CD4-positive, alpha-beta T cell treated with Interleukin-10 for 1 hour (primary cell): ENCODE results near the gene NHP2.
"Not testable (repeated sequence)": the region's sequence is repeated elsewhere in the genome, so short reads cannot be mapped to it uniquely, and the experiment has no call there.

Experiments used
- DNase-seq: peaks from one replicate; pipeline ENCODE4 v3.0.0-alpha.2; 2020

The NHP2 gene

DNA sequence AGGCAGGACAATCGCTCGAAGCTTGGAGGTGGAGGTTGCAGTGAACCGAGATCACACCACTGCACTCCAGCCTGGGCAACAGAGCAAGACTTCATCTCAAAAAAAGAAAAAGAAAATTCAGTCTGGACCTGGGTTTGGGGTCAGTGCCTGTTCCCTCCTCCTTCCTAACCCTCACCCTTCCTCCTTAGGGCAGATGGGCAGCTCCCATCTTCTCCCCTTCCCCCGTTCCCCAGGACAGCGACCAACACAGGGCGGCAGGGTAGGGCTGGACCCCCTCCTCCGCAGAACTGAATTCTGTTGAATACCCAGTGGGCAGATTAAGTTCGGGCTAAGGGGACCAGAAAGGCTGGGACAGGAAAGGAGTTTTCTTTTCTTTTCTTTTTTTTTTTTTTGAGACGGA, 24.4 kb downstream of the NHP2 start:
- DNase-seq: no peak

- DNase-seq: not testable (repeated sequence)
Measured at GRCh38 chr5:178127300-178128009, 26.2 kb downstream of the NHP2 start.

GRCh38 chr5:178126556-178126955, 27.1 kb downstream of the NHP2 start:
- no peak for DNase-seq

DNA sequence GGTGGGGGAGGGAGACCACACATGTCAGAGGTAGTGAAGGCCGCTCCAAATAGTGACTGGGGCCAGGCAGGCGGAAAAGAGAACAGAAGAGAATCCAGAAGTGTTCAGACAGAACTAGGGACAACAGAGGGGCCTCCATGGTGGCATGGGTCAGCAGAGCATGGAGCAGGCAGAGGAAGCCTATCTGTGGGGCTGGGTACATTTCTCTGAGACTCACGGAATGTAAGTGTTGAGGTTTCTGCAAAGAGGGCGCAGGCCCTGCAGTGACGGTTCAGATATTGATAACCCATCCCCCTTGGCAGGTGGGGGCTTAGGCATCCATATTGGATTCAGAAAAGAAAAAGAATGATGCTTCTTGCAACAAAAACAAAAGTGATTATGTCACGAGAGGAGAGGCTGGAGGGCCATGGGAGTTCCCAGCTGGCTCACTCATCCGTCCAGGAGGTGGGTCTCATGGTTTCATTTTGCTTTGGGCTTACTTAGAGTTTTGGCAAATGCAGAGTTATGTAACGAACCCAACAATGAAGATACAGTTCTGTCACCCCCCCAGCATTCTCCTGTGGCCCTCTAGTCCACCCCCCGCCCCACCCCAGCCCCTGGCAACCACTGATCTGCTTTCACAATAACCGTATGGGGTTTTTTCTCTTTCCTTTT, 28.3 kb downstream of the NHP2 start:
- no peak for DNase-seq

- DNase-seq: no peak
Measured at GRCh38 chr5:178123966-178124925, 29.4 kb downstream of the NHP2 start.

DNA sequence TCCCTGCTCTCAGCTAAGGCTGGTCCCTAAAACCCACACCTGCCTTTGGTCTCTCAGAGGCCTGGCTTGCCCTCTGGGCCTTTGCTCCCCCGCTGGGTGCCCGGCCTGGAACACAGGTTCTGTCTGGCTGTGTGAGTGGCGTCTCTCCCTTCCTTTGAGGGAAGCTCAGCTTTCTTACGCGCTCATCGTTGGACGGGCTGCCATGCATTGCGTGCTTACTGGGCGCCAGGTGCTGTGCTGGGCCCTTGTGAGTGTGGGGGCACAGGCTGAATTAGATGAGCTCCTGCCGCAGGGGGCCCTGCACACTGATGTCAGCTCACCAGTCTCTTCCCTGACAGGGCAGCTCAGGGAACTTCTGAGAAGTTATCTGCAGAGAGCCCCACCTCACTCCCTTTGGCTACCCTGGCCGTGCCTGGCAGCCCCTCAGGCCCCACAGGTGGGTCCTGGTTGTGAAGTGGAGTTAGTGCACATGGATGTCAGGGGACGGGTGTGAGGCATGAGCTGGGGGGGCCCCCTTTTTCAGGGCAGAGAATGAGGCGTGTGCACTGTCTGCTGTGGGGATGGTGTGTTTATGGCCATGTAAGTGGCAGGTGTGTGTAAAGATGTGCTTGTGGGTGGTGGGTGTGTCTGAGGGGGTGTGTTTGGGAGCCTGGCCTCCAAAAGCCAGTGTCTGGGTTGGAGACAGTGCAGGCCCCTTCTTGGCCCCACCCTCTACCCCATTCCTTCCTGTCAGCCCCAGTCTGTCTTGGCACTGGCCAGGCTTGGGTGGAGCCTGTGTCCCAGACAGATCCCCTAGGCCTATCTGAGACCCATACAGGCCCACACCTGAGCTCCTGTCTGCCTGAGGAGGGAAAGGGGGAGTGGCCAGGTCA, 30.4 kb downstream of the NHP2 start:
- no peak for DNase-seq

GRCh38 chr5:178122346-178122745, 31.3 kb downstream of the NHP2 start:
- no peak for DNase-seq

- no peak for DNase-seq
Measured at GRCh38 chr5:178121391-178122276, 32.1 kb downstream of the NHP2 start.

DNA sequence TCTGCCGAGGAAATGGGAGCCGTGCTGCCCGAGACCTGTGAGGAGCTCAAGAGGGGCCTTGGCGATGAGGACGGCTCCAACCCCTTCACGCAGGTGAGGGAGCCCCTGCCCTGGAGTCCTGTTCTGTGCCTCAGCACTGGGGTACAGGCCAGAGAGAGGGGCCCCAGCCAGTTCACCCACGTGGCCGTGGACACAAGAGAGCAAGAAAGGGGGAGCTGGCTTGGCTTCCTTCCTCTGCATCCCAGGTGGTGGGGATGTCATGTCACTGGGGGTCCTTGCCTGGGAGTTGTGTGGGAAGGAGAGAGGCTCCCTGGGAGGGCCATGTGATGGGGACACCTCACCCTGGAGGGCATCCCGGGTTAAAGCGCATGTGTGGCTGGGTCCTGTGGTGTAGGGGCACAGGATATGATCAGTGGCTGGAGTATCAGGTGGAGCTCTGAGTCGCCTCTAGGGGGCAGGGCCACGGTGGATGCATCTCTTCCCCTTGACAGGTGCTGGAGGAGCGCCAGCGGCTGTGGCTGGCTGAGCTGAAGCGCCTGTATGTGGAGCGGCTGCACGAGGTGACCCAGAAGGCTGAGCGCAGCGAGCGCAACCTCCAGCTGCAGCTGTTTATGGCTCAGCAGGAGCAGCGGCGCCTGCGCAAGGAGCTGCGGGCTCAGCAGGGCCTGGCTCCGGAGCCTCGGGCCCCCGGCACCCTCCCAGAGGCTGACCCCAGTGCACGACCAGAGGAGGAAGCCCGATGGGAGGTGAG, 32.9 kb downstream of the NHP2 start:
- DNase-seq: peak; percentile 85

GRCh38 chr5:178119915-178120606, 33.6 kb downstream of the NHP2 start:
- no peak for DNase-seq

DNA sequence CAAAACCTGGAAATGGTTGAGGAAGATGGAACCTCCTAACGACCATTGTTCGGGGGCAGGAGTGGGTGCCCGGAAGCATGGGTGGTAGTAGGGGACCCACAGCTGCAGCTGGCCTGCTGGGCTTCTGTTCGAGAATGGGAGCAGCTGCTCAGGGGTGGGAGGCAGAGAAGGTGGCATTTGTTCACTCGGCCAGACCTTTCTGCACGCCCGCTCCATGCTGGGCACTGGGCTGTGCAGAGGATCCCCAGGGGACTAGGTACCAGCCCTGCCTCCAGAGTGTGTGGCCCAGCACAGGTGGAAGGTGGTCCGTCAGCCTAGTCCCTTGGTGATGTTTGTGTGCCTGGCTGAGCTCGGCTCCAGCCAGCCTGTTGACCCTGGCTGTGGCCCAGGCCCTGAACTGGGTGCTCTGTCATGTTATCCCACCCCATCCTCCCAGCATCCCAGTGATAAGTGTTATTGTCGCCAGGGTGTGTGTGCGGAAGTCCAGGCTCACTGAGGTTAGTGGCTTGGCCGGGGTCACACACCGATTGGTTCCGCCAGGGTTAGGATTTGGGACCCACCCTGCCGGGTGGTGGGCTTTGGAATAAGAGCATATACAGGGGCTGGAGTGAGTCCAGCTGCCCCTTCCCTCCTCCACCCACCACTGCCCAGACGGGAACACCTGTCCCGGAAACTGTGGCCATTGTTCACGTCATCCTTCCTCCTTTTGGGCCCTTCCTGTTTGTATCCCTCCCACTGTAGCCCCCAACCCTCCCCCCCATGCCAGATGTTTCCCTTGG, 35.6 kb downstream of the NHP2 start:
- DNase-seq: no peak

DNA sequence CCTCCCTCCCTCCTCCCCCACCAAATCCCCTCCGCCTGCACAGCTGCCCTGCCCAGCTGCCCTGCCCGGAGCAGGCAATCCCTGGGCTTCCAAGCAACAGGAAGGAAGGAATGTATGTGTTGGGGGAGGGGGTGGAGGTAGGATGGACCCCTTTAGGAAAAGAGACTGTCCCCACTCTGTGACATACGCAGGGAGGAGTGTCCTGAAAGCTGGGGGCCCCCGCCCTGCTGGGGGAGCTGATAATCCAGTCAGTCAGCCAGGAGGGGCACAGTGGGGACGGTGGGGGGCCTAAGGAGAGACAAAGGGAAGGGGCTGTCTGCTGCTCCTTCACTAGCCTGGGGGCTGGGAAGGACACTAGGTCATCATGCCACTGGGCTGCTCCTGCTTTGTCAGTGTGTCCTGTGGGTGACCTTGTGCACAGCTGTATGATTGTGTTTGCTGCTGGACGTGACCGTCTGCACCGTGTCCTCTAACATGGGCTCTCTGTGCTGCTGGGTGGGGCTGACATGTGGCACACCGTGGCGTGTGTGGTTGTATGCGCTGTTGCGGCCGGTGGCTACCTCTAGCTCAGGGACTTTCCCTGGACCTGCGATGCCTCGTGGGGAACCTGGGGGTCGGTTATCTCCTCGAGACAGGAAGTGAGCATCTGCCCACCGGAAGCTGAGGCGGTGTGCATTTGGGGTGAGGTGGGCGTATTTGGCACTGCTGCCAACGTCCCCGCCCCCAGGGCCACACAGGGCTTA, 37.4 kb downstream of the NHP2 start:
- DNase-seq: peak; percentile 89

DNA sequence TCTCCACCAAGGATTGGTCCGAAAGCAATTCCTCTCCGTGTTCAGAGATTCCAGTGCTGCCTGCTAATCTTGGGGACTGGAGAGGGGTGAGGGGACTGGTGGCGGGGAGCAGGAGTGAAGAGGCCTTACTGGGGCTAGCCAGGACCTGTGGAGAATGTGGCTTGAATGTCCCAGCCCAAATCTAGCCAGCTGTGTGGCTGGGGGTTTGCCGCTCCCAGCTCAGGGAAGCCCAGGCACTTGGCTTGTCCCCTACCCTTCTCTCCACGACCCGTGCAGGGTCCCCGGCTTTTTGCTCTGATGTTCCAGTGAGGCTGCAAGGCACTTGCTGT, 37.9 kb downstream of the NHP2 start:
- DNase-seq: no peak

DNA sequence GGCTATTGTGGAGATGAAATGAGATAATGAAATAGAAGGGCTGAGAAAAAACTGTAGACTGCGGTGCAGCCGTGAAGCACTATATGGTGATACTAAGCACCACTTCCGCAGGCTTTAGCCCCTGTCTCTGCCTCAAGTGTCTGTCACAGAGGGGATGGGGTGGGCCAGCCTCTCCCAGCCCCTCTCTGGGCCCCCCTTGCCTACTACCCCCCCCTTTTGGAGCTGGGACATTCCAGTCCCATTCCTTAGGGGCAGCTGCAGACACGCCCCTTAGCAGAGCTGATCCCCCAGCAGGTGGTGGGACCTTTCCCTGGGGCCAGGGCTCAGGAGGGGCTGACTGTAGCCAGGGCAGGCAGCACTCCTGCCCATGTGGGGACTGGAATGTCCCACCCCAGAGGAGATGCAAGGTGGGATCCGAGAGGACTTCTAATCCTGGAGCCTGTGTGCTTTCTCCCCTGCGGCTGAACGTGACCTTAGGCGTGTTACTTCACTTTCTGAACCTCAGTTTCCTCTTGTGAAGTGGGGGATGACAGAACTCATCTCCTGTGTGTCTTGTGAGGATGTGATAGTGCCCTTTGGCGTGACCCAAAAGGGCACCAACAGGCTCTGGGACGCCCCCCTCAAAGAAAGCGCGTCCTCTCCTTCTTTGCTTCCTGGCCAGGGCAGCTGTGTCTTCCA, 38.4 kb downstream of the NHP2 start:
- DNase-seq: peak; percentile 44

DNA sequence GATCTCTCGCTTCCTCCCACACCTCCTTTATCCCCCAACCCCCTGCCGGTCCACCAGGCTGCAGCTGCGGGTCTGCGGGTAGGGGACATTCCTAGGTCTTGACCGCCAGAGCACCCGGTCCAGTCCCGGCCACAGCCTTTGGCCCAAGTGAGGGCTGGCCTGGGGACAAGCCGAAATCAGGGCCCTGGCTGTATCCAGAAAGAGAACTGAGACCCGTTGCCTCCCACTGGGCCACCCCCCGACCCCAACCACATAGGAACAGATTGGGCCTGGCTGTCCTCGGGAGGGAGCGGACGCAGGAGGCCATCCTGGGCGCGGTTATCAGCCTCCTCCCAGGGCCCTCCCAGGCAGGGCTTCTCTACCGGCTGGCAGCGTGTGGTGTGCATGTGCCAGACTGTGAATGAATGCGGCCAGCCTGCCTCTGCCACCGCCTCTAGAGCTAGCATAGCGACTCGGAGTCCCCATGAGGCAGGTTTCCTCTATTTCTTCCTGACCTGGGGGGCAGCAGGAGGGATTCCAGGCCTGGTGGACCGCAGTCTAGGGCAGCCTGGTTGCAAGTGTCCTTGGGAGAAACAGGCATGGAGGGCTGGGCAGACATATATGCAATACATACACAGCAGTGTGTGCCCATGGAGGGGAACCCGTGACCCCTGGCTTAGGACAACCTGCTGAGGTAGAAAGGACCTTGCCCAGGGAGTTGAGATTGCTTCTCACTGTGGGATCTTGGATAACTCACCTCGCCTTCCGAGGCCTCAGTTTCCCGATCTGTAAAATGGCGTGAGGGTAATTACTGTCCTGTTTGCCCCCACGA, 39.2 kb downstream of the NHP2 start:
- DNase-seq: peak; percentile 65

DNA sequence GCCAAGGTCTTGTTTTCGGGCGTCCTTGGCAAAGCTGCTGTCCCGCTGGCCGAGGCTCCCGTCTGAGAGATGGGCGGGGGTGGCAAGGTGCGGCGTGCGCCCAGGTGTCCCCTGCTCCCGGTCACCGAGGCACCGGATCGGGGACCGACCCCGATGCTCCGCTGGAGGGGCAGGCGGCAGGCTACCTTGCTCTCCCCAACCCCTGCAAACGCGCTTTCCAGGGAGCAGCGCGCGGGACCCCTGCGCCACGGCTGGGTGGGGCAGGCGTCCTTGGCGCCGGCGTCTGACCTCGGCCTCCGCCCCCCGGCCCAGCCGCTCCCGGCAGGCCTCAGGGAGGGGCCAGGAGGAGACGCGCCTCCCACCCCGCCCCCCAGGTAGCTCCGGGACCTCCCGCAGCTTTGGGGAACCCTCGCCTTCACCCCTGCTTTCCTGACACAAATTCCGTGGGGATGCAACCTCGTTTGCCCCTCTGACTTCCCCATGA, 39.8 kb downstream of the NHP2 start:
- peak; percentile 12 for DNase-seq
